Measurements from ENCODE around the gene OPRM1.
"Not testable (repeated sequence)": the region's sequence is repeated elsewhere in the genome, so short reads cannot be mapped to it uniquely, and the experiment has no call there.

The OPRM1 gene

DNA sequence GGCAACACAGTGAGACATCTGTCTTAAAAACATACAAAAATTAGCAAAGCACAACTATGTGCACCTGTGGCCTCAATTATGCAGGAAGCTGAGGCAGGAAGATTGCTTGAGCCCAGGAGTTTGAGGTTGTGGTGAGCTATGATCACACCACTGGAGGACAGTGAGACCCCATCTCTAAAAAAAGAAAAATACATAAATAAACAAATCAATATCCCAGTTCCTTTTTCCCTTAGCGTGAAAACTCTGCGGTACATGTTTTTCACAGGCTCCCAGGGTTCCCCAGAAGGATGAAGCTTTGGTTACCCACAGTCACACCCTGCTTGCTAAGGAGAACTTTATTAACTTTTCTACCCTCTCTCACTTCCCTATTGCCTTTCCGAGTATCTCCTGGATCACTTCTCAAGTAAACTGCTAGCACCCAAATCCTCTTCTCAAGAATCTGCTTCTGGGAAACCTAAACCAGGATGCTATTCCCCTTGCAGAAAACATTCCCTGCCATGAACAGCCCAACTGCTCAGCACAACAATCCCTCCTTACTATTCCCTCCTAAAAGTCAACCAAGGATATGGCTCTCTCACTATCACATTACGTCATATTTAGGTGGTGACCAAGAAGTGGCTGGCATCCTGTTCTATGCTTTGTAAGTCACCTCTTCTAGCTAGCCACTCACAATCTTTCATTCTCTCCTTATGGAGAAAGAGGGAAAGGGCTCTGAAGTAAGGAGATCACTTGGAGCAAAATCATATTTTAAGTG, 195.2 kb downstream of the OPRM1 start:
- Histone ChIP-seq H3K4me1 (peaks cover 26 to 76% (median 47%) of the 10 kb centered on the region in 10 experiments), H4K20me1 (peaks cover 0 to 79% (median 9%) of the 10 kb centered on the region in 11 experiments; a peak in 10 of 22 replicates), H3K27me3 (no peaks in the 10 kb centered on the region), H3K27ac (peak overlapping the region; percentile 31 to 64 (median 58); a peak in 21 of 22 replicates), H3K4me2 (peak overlapping the region; percentile 51 to 88 (median 72)), H3K9ac (peak overlapping the region in 8 of 11 experiments; percentile 2 to 52 (median 23); a peak in 9 of 22 replicates), H3K4me3 (0 out of 20 replicates have a peak overlapping the region, but pooled peaks of 1 of the 10 experiments have one; percentile 23), H3K9me3 (replicated peaks in 1 of 11) (peaks cover 0 to 17% (median 8%) of the 10 kb centered on the region in 11 experiments; a peak in 11 of 22 replicates), H3K36me3 (peaks cover 0 to 86% (median 77%) of the 10 kb centered on the region in 11 experiments; a peak in 16 of 22 replicates)
- TF ChIP-seq Cebpa-rat (IDR thresholded peaks at IDR 0.05), result no peak

DNA sequence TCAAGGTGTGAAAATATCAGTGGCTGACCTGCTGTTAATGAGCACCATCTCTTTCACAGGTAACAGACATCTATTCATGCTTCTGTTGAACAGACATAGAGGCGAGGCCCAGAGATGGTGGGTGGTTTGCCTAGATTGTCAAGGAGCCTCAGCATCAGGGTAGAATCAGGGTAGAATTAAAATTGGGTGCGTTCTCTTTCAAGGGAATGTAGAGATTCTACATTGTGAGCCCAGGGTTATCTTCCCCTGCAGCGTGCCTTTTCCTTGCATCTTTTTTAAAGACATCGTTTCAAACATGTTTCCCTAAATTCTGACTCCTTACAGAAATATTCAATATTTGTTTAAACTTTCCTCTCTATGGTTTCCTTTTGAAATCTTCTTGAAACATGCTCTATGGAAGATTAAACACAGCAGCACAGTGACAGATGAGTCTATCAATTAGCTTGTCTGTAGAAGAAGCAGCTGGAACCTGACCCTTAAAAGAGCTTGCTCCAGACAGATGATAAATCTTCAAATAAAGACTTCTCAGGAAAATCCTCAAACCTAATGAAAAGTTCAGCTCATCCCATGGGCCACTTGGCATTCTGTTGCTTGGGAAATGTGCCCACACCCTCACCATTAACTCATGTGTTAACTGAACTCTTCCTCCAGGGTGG, 197.7 kb downstream of the OPRM1 start:
- no peaks in the 10 kb centered on the region for H3K27me3 ChIP-seq
- H4K20me1 ChIP-seq, result peaks cover 0 to 83% (median 8%) of the 10 kb centered on the region in 11 experiments; a peak in 10 of 22 replicates
- H3K4me2 ChIP-seq, result no peak overlapping the region
- H3K9me3 ChIP-seq (replicated peaks in 1 of 11), result peaks cover 0 to 19% (median 9%) of the 10 kb centered on the region in 11 experiments; a peak in 11 of 22 replicates
- no peak overlapping the region for H3K4me3 ChIP-seq
- H3K9ac ChIP-seq, result no peak overlapping the region
- peaks cover 0 to 94% (median 82%) of the 10 kb centered on the region in 11 experiments; a peak in 16 of 22 replicates for H3K36me3 ChIP-seq
- no peak for TF ChIP-seq Cebpa-rat (IDR thresholded peaks at IDR 0.05)
- H3K27ac ChIP-seq, result no peak overlapping the region
- peaks cover 26 to 84% (median 43%) of the 10 kb centered on the region in 10 experiments for H3K4me1 ChIP-seq

DNA sequence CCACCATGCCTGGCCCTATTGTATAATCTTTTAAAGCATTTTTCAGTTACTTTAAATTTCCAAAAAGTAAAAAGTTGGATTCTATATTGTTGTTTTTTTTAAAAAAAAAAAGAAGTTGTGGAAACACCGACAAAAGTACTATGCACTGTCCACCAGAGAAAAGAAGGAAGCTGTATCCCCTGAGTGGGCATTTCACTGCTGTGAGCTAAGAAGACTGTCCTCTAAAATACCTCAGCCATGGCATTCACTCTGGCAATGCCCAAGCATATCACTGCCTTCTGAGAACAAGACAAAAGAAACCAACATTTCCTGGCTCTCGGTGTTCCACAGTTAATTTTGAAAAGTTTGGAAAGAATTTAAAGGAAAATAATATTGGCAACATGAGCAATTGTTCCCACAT, 199.8 kb downstream of the OPRM1 start:
- H3K27me3 ChIP-seq, result no peaks in the 10 kb centered on the region
- H3K4me2 ChIP-seq, result peak overlapping the region in 3 of 11 experiments; percentile 29 to 46 (median 29); a peak in 4 of 22 replicates
- TF ChIP-seq Cebpa-rat (IDR thresholded peaks at IDR 0.05), result no peak
- H3K4me1 ChIP-seq, result peaks cover 13 to 84% (median 29%) of the 10 kb centered on the region in 10 experiments
- H3K36me3 ChIP-seq, result peaks cover 0 to 94% (median 82%) of the 10 kb centered on the region in 11 experiments; a peak in 19 of 22 replicates
- peaks cover 0 to 34% (median 23%) of the 10 kb centered on the region in 11 experiments; a peak in 15 of 22 replicates for H3K9me3 ChIP-seq (replicated peaks in 1 of 11)
- H3K4me3 ChIP-seq, result no peak overlapping the region
- peak overlapping the region in 1 of 11 experiments; percentile 11; a peak in 1 of 22 replicates for H3K27ac ChIP-seq
- H4K20me1 ChIP-seq, result peaks cover 0 to 70% (median 0%) of the 10 kb centered on the region in 11 experiments; a peak in 10 of 22 replicates
- no peak overlapping the region for H3K9ac ChIP-seq

DNA sequence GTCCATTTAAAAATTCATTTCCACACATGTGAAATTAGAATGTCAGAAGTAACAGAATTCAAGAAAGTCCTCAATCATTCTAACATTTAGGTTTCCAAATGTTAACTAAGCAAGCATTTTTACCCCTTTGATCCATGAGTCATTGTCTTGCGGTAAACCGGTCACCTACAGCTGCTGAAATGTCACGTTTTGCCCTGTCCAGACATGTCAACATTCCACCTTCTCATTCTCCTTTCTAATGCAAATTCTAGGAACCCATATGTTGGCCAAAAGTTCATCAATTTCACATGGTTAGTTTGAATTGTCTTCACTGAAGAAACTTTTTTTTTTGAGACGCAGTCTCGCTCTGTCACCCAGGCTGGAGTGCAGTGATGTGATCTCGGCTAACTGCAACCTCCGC, 200.4 kb downstream of the OPRM1 start:
- Histone ChIP-seq H3K4me1 (peaks cover 9 to 84% (median 25%) of the 10 kb centered on the region in 10 experiments), H3K4me2 (peak overlapping the region in 4 of 11 experiments; percentile 14 to 46 (median 29); a peak in 6 of 22 replicates), H3K36me3 (peaks cover 0 to 98% (median 86%) of the 10 kb centered on the region in 11 experiments; a peak in 19 of 22 replicates), H3K9ac (no peak overlapping the region), H4K20me1 (peaks cover 0 to 66% (median 0%) of the 10 kb centered on the region in 11 experiments; a peak in 7 of 22 replicates), H3K27me3 (no peaks in the 10 kb centered on the region), H3K27ac (no peak overlapping the region; a peak in 1 of 22 replicates), H3K4me3 (no peak overlapping the region), H3K9me3 (replicated peaks in 1 of 11) (peaks cover 0 to 40% (median 24%) of the 10 kb centered on the region in 11 experiments; a peak in 15 of 22 replicates)
- TF ChIP-seq Cebpa-rat (IDR thresholded peaks at IDR 0.05), result no peak

DNA sequence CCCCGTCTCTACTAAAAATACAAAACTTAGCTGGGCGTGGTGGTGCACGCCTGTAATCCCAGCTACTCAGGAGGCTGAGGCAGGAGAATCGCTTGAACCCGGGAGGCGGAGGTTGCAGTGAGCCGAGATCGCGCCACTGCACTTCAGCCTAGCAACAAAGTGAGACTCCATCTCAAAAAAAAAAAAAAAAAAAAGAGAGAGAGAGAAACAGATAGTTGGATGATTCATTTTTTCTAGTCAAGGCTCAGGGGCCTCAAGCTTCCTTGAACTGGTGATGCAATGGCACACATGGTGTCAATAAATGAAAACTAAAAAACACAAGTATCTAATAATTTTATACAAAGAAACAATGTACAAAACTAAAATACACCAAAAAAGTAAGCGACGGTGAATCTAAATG, 202.0 kb downstream of the OPRM1 start:
- H3K4me3 ChIP-seq, H3K9ac ChIP-seq, H3K27me3 ChIP-seq: not testable (repeated sequence)
- Histone ChIP-seq H4K20me1 (peaks cover 0 to 60% (median 0%) of the 10 kb centered on the region in 11 experiments; a peak in 6 of 22 replicates), H3K27ac (peak overlapping the region in 2 of 11 experiments; percentile 11 to 18; a peak in 3 of 22 replicates), H3K4me1 (peaks cover under 1 to 84% (median 29%) of the 10 kb centered on the region in 10 experiments; a peak in 18 of 20 replicates), H3K9me3 (replicated peaks in 1 of 11) (peaks cover 0 to 53% (median 24%) of the 10 kb centered on the region in 11 experiments; a peak in 15 of 22 replicates), H3K36me3 (peaks cover 0 to 99% (median 94%) of the 10 kb centered on the region in 11 experiments; a peak in 19 of 22 replicates), H3K4me2 (peak overlapping the region in 4 of 11 experiments; percentile 15 to 57 (median 29); a peak in 3 of 22 replicates)

DNA sequence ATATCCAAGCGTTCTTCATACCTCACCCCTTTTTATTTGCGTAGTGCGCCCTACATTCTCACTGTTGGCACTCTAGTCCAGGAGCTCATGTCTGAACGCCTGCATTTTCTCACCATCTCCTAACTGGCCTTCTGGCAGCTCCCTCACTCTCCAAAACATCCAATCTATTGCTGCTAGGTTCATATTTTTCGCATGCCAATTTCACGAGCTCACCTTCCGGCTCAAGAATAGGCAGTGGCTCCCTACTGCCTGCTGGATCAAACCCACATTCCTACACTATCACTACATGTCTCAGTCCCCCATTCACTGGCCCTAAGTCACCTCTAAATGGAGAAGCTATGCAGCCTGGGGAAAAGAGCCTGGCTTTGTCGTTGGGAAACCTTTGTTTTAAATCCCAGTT, 202.5 kb downstream of the OPRM1 start:
- Histone ChIP-seq H4K20me1 (peaks cover 0 to 55% (median 0%) of the 10 kb centered on the region in 11 experiments; a peak in 6 of 22 replicates), H3K9me3 (replicated peaks in 1 of 11) (peaks cover 0 to 54% (median 24%) of the 10 kb centered on the region in 11 experiments; a peak in 15 of 22 replicates), H3K4me2 (peak overlapping the region in 5 of 11 experiments; percentile 17 to 57 (median 30); a peak in 9 of 22 replicates), H3K4me3 (no peak overlapping the region; a peak in 1 of 20 replicates), H3K36me3 (peaks cover 0 to 99% (median 94%) of the 10 kb centered on the region in 11 experiments; a peak in 19 of 22 replicates), H3K4me1 (peaks cover 6 to 85% (median 35%) of the 10 kb centered on the region in 10 experiments), H3K9ac (no peak overlapping the region), H3K27me3 (no peaks in the 10 kb centered on the region), H3K27ac (peak overlapping the region in 2 of 11 experiments; percentile 11 to 18; a peak in 3 of 22 replicates)
- TF ChIP-seq Cebpa-rat (IDR thresholded peaks at IDR 0.05), result no peak

DNA sequence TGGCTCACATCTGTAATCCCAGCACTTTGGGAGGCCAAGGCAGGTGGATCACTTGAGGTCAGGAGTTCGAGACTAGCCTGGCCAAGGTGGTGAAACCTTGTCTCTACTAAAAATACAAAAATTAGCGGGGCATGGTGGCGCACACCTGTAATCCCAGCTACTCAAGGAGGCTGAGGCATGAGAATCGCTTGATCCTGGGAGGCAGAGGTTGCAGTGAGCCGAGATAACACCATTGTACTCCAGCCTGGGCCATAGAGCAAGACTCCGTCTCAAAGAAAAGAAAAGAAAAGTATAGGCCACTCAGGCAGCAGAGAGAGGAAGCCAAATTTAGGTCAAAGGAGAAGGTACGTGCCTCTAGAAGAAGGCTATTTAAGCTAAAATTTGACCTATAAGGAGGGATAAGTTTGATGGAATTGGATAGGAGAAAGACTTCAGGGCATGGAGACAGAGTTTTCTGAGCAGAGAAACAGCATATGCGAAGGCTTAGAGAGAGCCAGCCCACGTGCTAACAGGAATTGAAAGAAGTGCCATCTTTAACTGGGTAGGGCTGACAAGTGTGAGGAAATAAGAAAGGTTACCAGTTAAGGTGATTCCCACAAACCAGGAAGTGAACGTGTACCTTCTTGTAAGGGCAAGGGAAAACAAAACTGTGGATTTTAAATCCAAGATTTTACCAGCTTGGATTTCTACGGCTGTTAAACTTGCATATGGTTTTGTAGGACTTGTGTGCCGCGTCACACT, 203.7 kb downstream of the OPRM1 start:
- Histone ChIP-seq H3K4me1 (peaks cover 18 to 97% (median 47%) of the 10 kb centered on the region in 10 experiments), H3K27me3 (no peaks in the 10 kb centered on the region), H3K4me3 (no peak overlapping the region), H3K27ac (no peak overlapping the region; a peak in 1 of 22 replicates), H3K4me2 (peak overlapping the region in 4 of 11 experiments; percentile 81 to 86 (median 83); a peak in 4 of 22 replicates), H4K20me1 (peaks cover 0 to 45% (median 0%) of the 10 kb centered on the region in 11 experiments; a peak in 6 of 22 replicates), H3K36me3 (peaks cover 0 to 94% (median 86%) of the 10 kb centered on the region in 11 experiments; a peak in 19 of 22 replicates), H3K9me3 (replicated peaks in 1 of 11) (peaks cover 0 to 54% (median 24%) of the 10 kb centered on the region in 11 experiments; a peak in 15 of 22 replicates), H3K9ac (no peak overlapping the region)
- no peak for TF ChIP-seq Cebpa-rat (IDR thresholded peaks at IDR 0.05)
